Renal pelvis (tissue), 4 donors: ENCODE measurements around the gene MOBP. TPM values are rescaled to one million over a fixed set of nuclear protein-coding genes. Genes with fewer than 3 reads are reported as not detected.

Experiments used
- DNase-seq: peaks from one replicate; pipeline ENCODE4 v3.0.0-alpha.2; 2013
- polyA plus RNA-seq, 3 donors: library from polyadenylated mRNA; unstranded; fragments of 120-200 nt; gene quantifications; one replicate each; pipeline ENCODE4 v1.2.1, GENCODE V29; 2013; ENCODE audit not compliant: insufficient read length in 3 of 3

Gene MOBP
- polyA plus RNA-seq, 3 donors: 0.13 to 0.30 (median 0.14) TPM

DNA sequence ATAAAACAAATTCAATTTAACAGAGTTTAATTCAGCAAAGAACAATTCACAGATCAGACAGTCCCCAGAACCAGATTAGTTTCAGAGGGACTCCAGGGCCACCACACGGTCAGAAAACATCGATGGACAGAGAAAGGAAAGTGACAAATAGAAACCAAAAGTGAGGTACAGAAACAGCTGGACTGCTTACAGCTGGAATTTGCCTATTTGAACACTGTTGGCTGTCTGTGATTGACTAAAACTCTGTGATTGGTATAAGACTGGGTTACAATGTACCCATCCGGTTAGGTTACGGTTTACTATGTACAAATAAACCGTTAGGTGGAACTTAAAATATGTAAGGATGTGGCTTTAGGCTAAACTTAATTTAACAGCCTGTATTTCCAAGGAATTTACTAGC, 30.3 kb downstream of the MOBP start:
- no peak for DNase-seq

DNA sequence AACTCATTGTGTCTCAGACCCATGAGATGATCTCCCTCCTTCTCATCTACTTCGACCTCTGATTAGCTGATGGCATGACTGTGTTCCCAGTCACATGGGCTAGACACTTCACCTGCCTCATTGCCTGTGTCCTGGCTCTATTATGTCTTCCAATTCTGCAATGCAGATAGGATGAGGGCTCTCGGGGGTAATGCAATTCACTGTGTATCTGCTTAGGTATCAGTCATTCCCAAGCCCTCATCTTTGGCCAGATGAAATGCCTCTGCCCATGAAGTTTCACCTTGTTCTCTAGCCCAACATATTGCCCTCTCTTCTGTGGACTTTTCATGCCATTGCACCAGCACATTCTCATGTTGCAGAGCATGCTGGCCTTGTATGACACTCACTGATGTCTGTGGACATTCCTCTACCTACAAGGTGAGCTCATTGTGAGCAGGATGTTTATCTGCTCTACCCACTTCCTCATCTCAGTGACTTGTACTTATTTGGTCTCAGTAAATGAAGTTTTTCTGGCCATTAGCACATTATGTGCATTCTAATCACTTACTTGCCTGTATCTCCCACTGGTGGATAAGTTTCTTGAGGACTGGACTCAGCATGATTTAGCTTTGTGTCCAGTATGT, 32.3 kb downstream of the MOBP start:
- DNase-seq: no peak

DNA sequence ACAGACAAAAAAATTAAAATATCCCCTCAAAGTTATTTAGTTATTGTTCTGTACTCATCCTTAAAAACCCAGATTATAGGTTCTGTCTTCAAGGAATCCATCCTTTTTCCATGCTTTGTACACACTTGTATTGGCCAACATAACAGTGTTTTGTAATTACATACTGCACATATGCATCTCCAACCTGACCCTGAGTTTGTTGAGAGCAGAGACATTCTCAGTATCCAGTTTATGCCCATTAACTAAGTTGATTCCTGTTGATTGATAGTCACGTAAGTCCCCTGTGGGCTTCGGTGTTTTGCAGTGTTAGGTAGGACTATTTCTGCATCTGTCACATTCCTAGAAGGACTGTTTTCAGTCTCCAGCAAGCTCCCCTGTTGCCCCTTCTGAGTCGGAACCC, 33.6 kb downstream of the MOBP start:
- DNase-seq: no peak

DNA sequence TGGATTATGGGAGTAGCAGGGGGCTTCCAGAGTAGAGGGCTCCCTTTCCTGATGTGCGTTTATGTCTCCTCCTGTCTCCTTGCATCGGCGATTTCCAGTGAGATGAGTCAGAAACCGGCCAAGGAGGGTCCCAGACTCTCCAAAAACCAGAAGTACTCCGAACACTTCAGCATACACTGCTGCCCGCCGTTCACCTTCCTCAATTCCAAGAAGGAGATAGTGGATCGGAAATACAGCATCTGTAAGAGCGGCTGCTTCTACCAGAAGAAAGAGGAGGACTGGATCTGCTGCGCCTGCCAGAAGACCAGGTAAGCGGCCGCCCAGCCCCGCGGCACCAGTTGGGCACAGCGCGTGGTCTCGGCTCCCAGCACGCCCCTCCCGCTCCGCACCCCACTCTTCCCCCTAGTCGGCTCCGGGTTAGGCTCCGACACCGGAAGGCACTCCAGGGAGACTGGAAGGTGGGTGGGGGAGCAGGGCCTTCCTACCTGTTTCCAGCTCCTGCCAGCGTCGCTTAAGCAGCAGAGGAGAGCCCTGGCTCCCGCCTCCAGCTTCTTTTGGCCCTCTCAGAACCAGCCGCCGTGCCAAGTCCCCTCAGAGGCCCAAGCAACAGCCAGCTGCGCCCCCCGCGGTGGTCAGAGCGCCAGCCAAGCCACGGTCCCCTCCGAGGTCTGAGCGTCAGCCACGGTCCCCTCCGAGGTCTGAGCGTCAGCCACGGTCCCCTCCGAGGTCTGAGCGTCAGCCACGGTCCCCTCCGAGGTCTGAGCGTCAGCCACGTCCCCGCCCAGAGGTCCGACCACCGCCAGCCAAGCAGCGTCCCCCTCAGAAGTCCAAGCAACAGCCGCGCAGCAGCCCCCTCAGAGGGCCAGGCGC, 34.7 kb downstream of the MOBP start:
- DNase-seq: peak; percentile 14

DNA sequence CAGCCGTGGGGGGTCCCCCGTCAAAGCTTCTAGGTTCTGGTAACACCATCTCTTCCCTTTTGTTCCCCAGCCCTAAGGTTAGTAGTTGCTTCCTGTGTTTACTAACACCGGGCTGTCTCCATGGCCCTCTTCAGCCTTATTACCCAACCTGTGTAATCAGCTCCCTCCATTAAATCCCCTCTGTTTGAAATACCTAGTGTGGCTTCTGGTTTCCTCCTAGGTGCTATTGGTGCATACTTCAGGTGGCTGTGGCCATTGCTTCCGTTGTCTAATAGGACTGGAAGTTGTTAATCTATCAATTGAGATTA, 35.3 kb downstream of the MOBP start:
- DNase-seq: no peak

DNA sequence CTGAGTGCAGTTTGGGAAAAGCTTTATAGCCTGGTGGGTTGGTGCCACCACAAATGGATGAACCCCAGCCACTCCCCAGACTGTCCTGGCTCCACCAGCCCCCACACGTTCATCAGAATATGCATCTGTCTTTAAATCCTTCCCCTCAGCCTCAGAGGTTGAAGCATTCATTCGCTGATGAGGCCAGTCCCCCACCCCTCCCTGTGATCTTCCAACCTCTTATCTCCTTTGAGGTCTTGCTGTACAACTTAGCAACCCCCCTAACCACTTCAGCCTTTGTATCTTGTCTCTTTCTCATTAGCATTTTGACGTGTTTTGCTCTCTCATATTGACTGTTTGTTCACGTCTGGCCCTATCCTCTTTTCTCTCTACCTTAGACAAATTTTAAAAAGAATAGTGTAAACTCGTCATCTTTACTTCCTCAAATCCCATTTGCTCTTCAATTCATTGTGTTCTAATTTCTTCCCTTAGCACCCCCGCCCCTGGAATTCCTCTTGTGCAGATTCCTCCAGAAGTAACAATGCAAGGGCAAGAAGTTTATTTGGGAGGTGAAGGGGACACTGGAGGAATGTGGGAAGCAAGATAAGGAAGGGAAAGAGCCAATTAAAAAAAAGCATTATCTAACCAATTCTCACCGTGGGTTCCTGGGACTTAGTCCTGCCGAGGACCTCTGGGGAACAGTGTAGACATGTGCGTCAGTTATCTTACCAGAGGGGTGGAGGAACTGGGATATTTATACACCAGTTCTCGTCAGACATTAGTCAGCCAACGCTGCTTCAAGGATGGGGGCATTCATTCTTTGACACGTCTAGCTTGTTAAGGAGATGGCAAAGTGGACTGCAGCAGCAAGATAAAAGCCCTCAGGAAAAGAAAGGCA, 38.6 kb downstream of the MOBP start:
- no peak for DNase-seq

DNA sequence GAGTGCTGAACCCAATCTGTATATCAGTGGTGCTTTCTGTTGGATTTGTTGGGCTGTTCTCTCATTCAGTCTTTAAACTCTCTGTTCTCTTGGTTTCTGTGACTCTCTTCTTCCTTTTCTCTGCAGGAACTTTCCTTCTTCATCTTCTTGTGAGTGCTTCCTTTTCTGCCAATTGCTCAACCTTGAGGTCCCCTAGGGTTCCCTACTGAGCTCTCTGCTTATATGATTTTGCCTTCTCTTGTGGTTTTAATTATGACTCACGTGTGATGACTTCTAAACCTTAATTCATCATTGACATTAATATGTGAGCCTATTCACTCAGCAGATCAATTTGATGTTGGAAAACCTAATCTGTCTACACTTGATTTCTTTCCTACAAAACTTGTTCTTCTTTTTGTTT, 39.4 kb downstream of the MOBP start:
- no peak for DNase-seq

DNA sequence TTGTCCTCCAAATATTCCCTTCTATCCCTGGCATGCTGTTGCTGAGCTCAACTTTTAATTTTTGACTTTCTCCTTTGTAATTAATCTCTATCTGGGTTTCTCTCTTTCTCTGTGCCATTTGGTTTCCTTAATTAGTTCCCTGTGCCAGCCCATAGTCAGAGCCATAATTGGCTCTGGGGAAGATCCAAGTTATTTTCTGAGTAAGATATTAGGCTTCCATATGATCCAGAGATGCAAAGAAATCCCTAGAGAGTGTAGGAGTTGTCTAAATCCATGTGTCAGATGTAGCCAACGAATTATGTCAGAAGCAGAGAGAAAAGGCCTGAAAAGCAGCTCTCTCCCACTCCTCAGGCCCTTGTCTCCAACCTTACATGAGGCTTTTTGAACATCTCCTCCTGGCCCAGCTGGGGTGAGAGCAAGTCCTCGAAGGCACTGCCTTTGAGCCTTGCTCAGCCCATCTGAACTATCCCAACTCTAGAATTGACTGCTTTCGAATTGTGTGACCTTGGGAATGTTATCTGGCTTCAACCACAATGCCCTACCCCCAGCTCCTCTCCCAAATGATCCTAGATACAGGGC, 46.4 kb downstream of the MOBP start:
- DNase-seq: no peak

DNA sequence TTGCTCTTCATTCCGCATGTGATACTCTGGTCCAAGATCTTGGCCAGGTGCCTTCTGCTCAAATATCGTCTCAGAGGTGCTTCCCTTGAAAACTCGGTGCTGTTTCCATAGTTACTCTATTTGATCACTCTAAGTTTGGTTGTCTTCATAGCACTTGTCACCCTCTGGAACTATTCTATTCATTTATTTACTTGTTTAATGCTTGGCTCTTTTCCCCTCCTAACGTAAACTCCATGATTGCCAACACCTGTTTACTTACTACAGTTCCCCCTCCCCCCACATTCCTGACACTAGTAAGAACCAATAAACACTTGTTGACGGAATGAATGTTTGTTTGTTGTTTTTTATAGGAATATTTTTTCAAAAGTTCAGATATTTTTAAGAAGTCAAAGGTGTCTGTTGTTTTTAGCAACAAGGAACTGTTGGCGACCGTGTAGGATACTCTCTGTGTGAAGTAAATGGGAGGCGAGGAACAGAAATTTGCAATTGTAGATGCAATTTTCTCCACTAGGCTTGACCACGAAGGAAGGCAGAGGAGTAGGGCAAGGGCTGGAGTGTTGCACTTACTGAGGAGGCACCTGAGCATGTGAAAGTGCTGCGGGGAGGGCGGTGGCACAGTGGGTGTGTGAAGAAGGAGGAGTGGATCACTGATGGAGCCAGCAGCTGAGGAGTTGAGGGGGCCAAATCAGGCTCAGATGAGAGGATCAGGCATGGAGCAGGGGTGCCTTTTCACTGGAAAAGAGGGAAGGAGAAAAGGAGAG, 48.4 kb downstream of the MOBP start:
- DNase-seq: no peak

DNA sequence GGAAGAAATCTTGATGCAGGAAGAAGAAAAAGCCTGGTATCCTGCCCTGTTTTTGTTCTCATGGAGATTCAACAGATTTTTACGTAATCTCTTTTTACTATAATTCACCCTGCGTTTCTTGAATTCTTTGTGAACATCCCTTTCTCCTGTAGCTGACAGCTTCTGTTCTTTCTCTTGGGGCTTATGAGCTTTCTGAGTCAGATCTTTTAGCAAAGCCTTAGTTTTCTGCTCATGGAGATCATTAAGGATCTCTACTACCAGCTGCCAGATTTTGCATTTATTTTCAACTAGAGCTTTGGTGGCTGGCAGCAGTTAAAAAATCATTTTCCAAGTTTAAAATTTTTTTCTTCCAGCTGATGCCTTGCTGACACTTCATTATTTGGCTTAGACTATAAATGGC, 51.6 kb downstream of the MOBP start:
- DNase-seq: no peak

DNA sequence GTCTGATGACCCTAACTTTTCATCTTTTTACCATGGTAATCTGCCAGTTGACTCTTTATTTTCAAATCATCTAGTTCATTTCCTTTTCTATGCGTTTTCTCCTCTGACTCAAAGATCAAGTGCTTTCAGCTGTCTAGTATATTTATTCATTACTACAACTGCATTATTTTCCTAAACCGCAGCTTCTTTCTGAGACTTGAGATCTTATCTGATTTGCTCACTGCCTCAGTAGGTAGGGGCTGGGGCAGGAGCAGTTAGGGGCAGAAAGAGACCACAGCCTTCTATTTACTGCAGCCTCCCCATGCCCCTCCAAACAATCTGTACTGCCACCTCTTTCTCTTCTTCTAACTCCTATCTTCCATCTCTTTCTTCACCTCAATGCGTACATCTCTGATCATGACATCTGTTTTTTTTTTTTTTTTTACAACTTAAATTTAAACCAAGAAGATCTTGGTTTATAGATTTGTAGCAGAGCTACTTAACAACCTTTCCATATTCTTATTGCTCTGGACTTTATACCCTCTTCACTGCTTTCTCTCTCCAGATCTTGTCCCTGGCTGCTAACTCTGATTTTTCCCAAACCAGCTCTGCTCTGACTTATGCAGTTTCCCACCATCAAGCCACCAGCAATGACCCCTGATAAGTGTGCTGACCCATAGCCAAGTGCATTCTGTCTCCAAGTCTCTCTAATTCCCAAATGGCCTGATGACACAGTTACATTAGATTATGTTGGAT, 52.2 kb downstream of the MOBP start:
- DNase-seq: no peak

DNA sequence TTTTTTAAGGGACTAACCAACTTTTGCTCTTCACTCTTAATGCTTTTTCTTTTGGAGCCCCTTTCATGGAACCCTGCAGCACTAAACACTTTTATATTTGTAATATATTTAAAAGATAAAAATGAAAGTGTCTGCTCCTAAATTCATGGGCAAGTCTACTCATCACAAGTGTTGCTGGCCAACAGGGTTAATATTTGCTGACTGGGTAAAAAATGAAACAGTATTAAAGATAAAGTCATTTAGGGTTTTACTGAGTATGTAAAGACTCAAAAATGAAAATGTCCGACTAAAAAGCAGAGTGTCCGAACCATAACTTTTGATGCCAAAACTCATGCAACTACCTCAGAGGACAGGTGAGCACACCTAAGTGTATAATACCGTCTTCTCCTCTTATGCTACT, 54.0 kb downstream of the MOBP start:
- DNase-seq: no peak

DNA sequence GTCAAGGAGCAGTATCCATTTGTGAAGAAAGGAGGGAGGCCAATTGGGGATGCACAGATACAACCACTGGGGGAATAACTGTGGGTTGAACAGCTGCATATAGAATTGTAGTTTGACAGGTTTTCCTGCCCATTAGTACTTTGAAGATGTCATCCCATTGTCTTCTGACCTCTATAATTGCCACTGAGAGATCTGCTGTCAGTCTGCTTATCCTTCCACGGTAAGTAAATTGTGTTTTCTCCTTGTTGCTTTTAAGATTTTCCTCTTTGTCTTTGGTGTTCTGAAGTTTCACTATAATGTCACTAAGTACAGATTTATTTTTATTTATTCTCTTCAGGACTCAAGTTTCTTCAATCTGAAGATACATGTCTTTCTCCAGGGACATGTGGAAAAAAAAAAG, 56.6 kb downstream of the MOBP start:
- no peak for DNase-seq

DNA sequence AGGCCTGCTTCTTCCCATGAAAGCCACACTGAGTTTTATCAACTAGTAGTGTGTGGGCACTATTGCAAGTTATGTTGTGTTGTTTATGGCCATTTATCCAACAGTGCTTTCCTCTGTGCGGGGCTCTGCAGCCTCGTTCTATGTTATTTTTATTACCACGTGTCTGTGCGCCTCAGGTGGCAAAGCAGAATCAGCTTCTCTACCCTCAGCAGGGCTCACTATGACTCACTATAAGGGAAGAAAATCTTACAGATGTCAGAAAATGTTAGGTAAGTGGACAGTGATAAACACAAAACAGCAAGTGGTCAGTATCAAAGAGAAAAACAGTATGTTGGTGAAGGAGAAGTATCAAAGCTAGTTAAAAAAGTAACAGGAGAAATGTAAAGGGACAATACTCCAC, 61.4 kb downstream of the MOBP start:
- no peak for DNase-seq

DNA sequence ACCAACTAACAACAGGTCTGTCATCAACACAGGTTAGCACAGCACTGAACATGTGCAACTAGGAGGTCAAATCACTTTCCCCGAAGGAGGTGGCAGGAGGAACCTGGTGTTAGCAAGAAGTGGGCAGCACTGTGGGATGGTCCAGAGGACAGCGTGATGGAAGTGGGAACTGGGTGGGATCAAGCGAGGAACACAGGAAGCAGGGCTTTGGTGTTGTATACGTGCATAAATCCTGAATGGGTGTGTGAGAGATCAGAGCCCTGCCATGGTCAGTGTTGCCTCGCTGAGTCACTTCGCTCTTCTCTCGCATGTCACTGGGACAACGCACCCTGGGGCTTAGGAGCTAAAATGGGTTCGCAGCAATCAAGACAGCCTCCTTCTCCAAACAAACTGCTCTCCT, 62.1 kb downstream of the MOBP start:
- DNase-seq: no peak

DNA sequence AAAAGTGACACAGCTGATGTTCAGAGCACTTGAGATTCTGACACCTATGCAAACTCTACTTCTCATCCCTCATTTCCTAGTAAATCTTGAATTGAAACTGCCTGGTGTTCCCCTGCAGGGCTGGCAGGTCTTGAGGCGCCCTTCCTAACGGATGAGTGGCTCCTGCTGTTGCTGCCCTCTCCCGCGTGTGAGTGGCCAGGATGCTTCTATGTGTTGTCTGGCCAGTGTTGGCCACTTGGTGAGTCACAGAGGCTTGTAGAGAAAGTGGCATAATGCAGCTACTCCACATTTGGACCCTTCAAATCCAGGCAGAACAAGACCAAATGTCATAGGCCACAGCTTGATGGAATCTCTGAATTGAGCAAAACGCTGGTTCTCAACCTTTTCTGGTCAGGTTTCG, 63.6 kb downstream of the MOBP start:
- no peak for DNase-seq

DNA sequence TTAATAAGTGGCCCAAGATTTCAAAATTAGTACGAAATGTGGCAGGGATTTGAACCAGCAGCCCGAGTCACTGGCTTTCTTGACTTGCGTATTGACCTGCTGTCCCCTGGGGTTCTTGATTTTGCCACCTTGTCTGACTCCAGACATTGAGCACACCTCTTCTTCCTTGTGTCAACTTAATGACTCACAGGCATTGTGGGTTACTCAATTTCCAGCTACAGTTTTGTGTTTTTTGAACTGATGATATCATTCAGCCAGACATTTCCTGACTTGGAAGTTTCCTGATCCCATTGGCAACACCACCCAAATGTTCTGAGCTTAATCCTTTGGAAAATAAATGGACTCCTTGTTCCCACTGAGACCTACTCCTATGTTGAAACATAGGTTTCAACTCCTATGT, 64.2 kb downstream of the MOBP start:
- no peak for DNase-seq

DNA sequence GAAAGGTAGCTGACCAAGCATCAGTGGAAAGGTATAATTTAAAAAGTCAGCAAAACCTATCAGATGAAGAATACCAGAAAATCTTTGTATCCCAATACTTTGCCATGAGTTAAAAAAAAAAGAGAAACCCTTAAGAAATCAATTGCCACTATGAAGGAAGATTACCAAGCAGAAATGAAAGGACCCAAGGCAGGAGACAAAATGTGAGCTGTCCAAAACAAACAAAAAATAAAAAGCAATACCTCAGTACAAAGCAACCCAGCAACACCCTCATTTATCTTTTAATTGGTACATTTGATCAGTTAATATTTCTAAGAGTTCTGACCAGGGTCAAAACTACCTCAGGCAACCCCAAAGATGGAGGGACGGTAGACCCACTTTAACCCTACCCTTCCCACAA, 65.3 kb downstream of the MOBP start:
- no peak for DNase-seq

DNA sequence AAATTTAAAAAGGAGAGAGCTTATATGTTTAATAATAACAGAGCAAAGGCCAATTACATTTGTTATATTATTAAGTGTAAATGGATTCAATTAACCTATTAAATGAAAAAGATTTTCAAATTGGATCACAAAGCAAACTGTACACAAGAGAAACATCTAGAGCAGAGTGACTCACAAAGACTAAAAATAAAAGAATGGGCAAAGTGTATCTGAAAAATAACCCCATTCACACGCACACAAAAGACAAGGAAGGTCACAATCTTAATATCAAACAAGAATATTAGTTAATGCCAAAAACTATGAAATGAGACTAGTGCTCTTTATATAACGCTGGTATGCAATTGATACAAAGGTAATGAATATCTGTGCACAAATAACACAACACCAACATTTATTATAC, 65.7 kb downstream of the MOBP start:
- no peak for DNase-seq

DNA sequence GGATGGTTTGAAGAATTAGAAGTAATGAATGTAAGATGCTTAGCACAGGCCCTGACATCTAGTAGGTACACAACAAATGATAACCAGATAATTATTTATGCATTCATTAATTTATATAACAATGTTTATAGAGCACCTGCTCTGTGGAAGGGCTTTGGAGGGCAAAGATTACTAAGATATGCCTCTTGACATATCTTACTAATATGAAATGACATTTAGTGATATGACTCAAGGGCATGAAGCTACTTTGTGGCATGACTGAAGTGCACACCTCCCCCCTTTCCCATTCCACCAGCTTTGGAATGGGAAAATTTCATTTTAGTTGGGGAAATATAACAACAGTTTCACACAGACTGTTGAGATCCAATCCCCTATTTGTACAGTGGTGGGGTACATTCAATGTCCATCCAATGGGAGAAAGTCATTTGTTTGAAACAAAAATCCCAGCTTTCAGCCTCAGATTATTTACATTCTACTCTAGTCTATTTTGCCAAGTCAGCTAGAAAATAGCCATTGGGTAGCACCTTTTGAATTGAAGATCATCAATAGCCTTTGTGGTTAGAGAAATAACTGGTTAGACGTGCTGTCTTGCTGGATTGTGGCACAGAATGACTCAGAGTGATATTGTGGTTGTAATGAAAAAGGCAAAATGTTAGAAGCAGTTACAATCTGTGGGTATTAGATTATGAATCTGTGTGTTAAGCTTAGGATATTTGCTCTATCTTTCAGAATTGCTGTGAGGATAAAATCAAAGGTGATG, 72.9 kb downstream of the MOBP start:
- DNase-seq: no peak
